HEK293 (cell line): ENCODE measurements around the gene TBX10.
"Not testable (repeated sequence)": the region's sequence is repeated elsewhere in the genome, so short reads cannot be mapped to it uniquely, and the experiment has no call there.

Experiments
- CTCF ChIA-PET: fragments of 350-600 bp; formaldehyde crosslinking; extraction: SDS; loops from one replicate; lab custom pipeline; 2021; ENCODE audit warnings: antibody characterized with exemption; lab: Yijun Ruan, JAX
- POLR2A ChIA-PET: fragments of 300-600 bp; formaldehyde crosslinking; extraction: SDS; loops from one replicate; lab custom pipeline; 2020; ENCODE audit warnings: antibody characterized with exemption, inconsistent platforms; lab: Yijun Ruan, JAX
- H3K27ac ChIP-seq: fragments of 200-500 bp; sonication (Bioruptor generic); 2 replicates; pipeline ENCODE4 v1.5.1; 2014; ENCODE audit warnings: low read depth, low read length, control low read depth, inconsistent platforms; ENCODE audit errors: extremely low read depth
- H3K36me3 ChIP-seq, 2 experiments: fragments of 200-500 bp in 1 of 2; sonication (Bioruptor generic) in 1 of 2; 1 replicate in 1 of 2; 2 replicates in 1 of 2; pipeline ENCODE4 v1.5.1; 2014 to 2017; ENCODE audit warnings: inconsistent platforms in 2 of 2, low read length in 2 of 2; ENCODE audit not compliant: control insufficient read depth in 2 of 2, insufficient read depth in 1 of 2
- H3K4me1 ChIP-seq: fragments of 200-500 bp; sonication (Bioruptor generic); 2 replicates; pipeline ENCODE4 v1.5.1; 2014; ENCODE audit warnings: mild to moderate bottlenecking, low read length, inconsistent platforms; ENCODE audit not compliant: control insufficient read depth, insufficient read depth
- H3K4me3 ChIP-seq: 2 replicates; pipeline ENCODE4 v1.5.1; 2011; ENCODE audit warnings: low read depth, mild to moderate bottlenecking, control low read depth, low read length, moderate library complexity
- H3K9me3 ChIP-seq: fragments of 200-500 bp; sonication (Bioruptor generic); 2 replicates; pipeline ENCODE4 v1.5.1; 2014; ENCODE audit warnings: low read depth, low read length, inconsistent platforms; ENCODE audit not compliant: control insufficient read depth, insufficient read depth
- ATF2 ChIP-seq: fragments of 450-650 bp; formaldehyde crosslinking; IDR thresholded peaks from 2 replicates; pipeline ENCODE4 v1.5.1; 2016; ENCODE audit warnings: missing biosample characterization, missing genetic modification characterization, low read depth
- HOXA7 ChIP-seq: sonication (generic); formaldehyde crosslinking; IDR thresholded peaks from 2 replicates; pipeline ENCODE4 v1.8.1; 2022; ENCODE audit warnings: missing genetic modification reagents, borderline replicate concordance
- KLF1 ChIP-seq: fragments of 450-650 bp; formaldehyde crosslinking; IDR thresholded peaks from 2 replicates; pipeline ENCODE4 v1.5.1; 2016; ENCODE audit warnings: missing biosample characterization, missing genetic modification characterization
- KLF10 ChIP-seq: fragments of 450-650 bp; IDR thresholded peaks from 2 replicates; pipeline ENCODE4 v1.5.1; 2018; ENCODE audit warnings: missing biosample characterization, mild to moderate bottlenecking, missing genetic modification characterization
- ZFHX2 ChIP-seq: fragments of 450-650 bp; formaldehyde crosslinking; conservative IDR thresholded peaks from 2 replicates; pipeline ENCODE4 v1.5.1; 2016; ENCODE audit warnings: missing biosample characterization, missing genetic modification characterization
- ZNF184 ChIP-seq: fragments of 450-650 bp; IDR thresholded peaks from 2 replicates; pipeline ENCODE4 v1.5.1; 2018; ENCODE audit warnings: missing biosample characterization, mild to moderate bottlenecking, missing genetic modification characterization
- ZNF514 ChIP-seq: fragments of 450-650 bp; formaldehyde crosslinking; IDR thresholded peaks from 2 replicates; pipeline ENCODE4 v1.5.1; 2016; ENCODE audit warnings: missing biosample characterization, missing genetic modification characterization
- ZNF549 ChIP-seq: fragments of 450-650 bp; IDR thresholded peaks from 2 replicates; pipeline ENCODE4 v1.5.1; 2018; ENCODE audit warnings: missing biosample characterization, missing genetic modification characterization, mild to moderate bottlenecking, inconsistent platforms, moderate library complexity
- ZNF623 ChIP-seq: fragments of 450-650 bp; formaldehyde crosslinking; IDR thresholded peaks from 2 replicates; pipeline ENCODE4 v1.5.1; 2016; ENCODE audit warnings: missing biosample characterization, missing genetic modification characterization
- ZNF664 ChIP-seq: fragments of 450-650 bp; formaldehyde crosslinking; IDR thresholded peaks from 2 replicates; pipeline ENCODE4 v1.5.1; 2016; ENCODE audit warnings: missing biosample characterization, missing genetic modification characterization
- ZNF704 ChIP-seq: fragments of 450-650 bp; formaldehyde crosslinking; IDR thresholded peaks from 2 replicates; pipeline ENCODE4 v1.5.1; 2016; ENCODE audit warnings: missing biosample characterization, missing genetic modification characterization
- ZNF776 ChIP-seq: fragments of 450-650 bp; formaldehyde crosslinking; IDR thresholded peaks from 2 replicates; pipeline ENCODE4 v1.5.0; 2017; ENCODE audit warnings: missing biosample characterization, missing genetic modification characterization, borderline replicate concordance
- TF ChIP-seq, protein P1 (sequence below): fragments of 450-650 bp; formaldehyde crosslinking; IDR thresholded peaks from 2 replicates; pipeline ENCODE4 v1.5.1; 2017; ENCODE audit warnings: missing biosample characterization, missing genetic modification characterization
- TF ChIP-seq, protein P2 (sequence below): fragments of 450-650 bp; formaldehyde crosslinking; IDR thresholded peaks from 2 replicates; pipeline ENCODE4; 2016; ENCODE audit warnings: missing biosample characterization, missing genetic modification characterization

The TBX10 gene

DNA sequence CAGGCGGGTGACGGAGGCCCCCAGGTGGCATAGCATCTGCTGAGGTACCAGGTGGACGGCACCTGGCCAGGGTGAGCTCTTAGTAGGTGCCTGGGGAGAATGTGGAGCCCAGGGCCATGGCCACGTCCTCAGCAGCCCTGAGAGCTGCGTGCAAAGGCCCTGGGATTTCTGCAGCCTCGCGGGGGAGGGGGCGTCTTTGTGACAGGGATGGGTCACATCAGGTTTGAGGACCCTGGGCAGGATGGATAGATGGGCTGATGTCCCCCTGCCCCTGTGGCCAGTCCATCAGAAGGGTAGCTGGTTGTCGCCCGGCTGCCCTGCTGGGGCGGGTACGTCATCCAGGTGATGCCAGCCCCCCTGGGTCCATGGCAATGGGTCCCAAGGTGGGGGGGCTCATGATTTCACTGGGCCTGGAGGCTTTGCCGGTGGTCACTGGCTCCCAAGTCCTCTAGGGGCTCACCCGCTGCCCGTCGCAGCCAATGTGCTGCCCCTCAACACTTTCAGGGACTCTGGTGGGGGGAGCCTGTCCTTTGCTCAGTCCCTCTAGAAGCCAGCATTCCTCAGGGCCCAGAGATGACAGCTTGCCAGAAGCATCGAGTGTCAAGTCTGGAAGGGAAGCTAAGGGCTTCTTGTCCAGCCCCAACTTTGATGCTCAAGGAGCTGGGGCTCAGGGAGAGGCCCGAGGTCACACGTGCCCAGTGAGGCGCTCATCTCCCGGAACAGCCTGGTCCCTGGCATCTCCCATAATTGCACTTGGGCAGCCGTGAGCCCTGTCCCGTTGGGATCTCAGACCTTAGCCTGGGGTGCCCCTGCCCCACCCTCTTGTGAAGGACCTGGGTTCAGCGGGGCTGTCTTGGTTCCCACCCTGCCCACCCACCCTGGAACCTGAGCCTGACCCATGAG is 777 bp downstream of the TBX10 start:
- ChIA-PET CTCF (interaction anchor here (0.6 to 1.7 kb wide), 6 partner anchors 8 to 74 kb away, joined by 3 to 5 read pairs (median 3); partner anchors contain the start of gene NUDT8), POLR2A (no interaction called here)
- H3K27ac ChIP-seq = no peak overlapping the region
- H3K4me1 ChIP-seq = no peaks in the 10 kb centered on the region
- no peak for TF ChIP-seq HOXA7 (CRISPR knock-in tag)
- TF ChIP-seq ZNF623 (tag by site-specific recombination) = peak; percentile 14; the same call in 1 of the 2 replicates
- no peaks in the 10 kb centered on the region for H3K36me3 ChIP-seq
- H3K4me3 ChIP-seq = no peak overlapping the region
- no peaks in the 10 kb centered on the region for H3K9me3 ChIP-seq

GRCh38 chr11:67637441-67637840 is 2.1 kb downstream of the TBX10 start:
- H3K9me3 ChIP-seq, H3K36me3 ChIP-seq, H3K27ac ChIP-seq, H3K4me1 ChIP-seq, POLR2A ChIA-PET, H3K4me3 ChIP-seq: not testable (repeated sequence)
- CTCF ChIA-PET = interaction anchor here (0.9 kb wide), 1 partner anchor 9 kb away, joined by 3 read pairs; no protein-coding TSS in a partner anchor

DNA sequence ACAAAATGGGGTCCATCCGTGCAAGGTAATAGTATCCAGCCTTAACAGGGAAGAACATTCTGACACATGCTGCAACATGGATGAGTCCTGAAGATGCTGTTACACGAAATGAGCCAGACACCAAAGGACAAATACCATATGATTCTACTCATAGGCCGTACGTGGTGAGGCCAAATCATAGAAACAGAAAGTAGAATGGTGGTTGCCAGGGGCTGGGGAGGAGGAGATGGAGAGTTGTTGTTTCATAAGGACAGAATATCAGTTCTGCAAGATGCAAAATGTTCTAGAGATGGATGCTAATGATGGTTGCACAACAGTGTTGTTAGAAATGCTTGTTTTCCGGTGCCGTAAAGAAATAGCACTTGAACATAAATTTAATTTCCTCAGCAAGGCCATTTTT is 2.6 kb downstream of the TBX10 start:
- Histone ChIP-seq H3K36me3 (no peaks in the 10 kb centered on the region), H3K9me3 (no peaks in the 10 kb centered on the region), H3K27ac (no peak overlapping the region), H3K4me3 (no peak overlapping the region), H3K4me1 (no peaks in the 10 kb centered on the region)
- POLR2A ChIA-PET = no interaction called here
- no peak for TF ChIP-seq ZNF704 (tag by site-specific recombination)
- no peak for TF ChIP-seq ZNF549 (tag by site-specific recombination)
- no peak for TF ChIP-seq ZNF184 (tag by site-specific recombination)
- TF ChIP-seq KLF1 (tag by site-specific recombination) = no peak
- TF ChIP-seq ZFHX2 (tag by site-specific recombination) = no peak
- TF ChIP-seq ATF2 (tag by site-specific recombination) = no peak
- no peak for TF ChIP-seq KLF10 (tag by site-specific recombination)
- TF ChIP-seq ZNF514 (tag by site-specific recombination) = no peak
- CTCF ChIA-PET = interaction anchor here (0.6 kb wide), 1 partner anchor 29 kb away, joined by 3 read pairs; no protein-coding TSS in a partner anchor

DNA sequence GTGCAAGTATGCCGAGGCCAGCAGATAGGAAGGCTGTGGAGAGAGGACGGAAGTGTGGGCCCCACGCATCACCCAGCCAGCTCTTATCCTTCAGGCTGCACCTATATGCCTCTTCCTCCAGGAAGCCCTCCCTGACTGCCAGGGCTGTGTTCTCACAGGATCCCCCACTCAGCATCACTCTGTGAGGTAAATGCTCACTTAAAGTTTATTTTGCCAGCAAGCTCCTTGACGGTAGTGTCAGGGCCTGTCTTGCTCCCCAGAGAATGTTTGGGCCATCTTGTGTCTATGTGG is 4.4 kb downstream of the TBX10 start:
- Histone ChIP-seq H3K27ac (no peak overlapping the region), H3K4me1 (no peaks in the 10 kb centered on the region), H3K4me3 (no peak overlapping the region), H3K36me3 (no peaks in the 10 kb centered on the region), H3K9me3 (no peaks in the 10 kb centered on the region)
- CTCF ChIA-PET = interaction anchor here (0.7 to 2.6 kb wide), 3 partner anchors 24 to 62 kb away, joined by 3 to 8 read pairs (median 3); no protein-coding TSS in a partner anchor
- POLR2A ChIA-PET = no interaction called here
- TF ChIP-seq ZNF664 (0 out of 2 replicates have a peak, but pooled peaks have one; percentile 10), ZNF776 (no peak)
- TF ChIP-seq, protein P1, sequence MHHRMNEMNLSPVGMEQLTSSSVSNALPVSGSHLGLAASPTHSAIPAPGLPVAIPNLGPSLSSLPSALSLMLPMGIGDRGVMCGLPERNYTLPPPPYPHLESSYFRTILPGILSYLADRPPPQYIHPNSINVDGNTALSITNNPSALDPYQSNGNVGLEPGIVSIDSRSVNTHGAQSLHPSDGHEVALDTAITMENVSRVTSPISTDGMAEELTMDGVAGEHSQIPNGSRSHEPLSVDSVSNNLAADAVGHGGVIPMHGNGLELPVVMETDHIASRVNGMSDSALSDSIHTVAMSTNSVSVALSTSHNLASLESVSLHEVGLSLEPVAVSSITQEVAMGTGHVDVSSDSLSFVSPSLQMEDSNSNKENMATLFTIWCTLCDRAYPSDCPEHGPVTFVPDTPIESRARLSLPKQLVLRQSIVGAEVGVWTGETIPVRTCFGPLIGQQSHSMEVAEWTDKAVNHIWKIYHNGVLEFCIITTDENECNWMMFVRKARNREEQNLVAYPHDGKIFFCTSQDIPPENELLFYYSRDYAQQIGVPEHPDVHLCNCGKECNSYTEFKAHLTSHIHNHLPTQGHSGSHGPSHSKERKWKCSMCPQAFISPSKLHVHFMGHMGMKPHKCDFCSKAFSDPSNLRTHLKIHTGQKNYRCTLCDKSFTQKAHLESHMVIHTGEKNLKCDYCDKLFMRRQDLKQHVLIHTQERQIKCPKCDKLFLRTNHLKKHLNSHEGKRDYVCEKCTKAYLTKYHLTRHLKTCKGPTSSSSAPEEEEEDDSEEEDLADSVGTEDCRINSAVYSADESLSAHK = no peak
- TF ChIP-seq, protein P2, sequence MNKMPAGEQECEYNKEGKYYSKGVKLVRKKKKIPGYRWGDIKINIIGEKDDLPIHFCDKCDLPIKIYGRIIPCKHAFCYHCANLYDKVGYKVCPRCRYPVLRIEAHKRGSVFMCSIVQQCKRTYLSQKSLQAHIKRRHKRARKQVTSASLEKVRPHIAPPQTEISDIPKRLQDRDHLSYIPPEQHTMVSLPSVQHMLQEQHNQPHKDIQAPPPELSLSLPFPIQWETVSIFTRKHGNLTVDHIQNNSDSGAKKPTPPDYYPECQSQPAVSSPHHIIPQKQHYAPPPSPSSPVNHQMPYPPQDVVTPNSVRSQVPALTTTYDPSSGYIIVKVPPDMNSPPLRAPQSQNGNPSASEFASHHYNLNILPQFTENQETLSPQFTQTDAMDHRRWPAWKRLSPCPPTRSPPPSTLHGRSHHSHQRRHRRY (tag by site-specific recombination) = no peak
